PFSK-1 (cell line): ENCODE data around the gene PLAAT5.

ENCODE experiments used
- POLR2AphosphoS5 ChIP-seq: IDR thresholded peaks from 2 replicates; pipeline ENCODE4 v1.6.1; 2012; ENCODE audit warnings: low read depth, mild to moderate bottlenecking, control low read depth, low read length, moderate library complexity
- REST ChIP-seq, 2 experiments: IDR thresholded peaks; 2 replicates each; pipeline versions ENCODE4 v1.6.1 to v1.8.0; 2011 to 2012; ENCODE audit warnings: low read depth in 2 of 2, low read length in 2 of 2, control low read depth in 1 of 2, inconsistent platforms in 1 of 2, mild to moderate bottlenecking in 1 of 2, moderate library complexity in 1 of 2; ENCODE audit not compliant: insufficient read depth in 1 of 2
- SIN3A ChIP-seq: IDR thresholded peaks from 2 replicates; pipeline ENCODE4 v1.6.1; 2012; ENCODE audit warnings: mild to moderate bottlenecking, low read length, moderate library complexity, borderline replicate concordance; ENCODE audit not compliant: insufficient read depth
- TAF1 ChIP-seq: IDR thresholded peaks from 2 replicates; pipeline ENCODE4 v1.6.1; 2012; ENCODE audit warnings: low read length, control low read depth, borderline replicate concordance; ENCODE audit not compliant: insufficient read depth

DNA sequence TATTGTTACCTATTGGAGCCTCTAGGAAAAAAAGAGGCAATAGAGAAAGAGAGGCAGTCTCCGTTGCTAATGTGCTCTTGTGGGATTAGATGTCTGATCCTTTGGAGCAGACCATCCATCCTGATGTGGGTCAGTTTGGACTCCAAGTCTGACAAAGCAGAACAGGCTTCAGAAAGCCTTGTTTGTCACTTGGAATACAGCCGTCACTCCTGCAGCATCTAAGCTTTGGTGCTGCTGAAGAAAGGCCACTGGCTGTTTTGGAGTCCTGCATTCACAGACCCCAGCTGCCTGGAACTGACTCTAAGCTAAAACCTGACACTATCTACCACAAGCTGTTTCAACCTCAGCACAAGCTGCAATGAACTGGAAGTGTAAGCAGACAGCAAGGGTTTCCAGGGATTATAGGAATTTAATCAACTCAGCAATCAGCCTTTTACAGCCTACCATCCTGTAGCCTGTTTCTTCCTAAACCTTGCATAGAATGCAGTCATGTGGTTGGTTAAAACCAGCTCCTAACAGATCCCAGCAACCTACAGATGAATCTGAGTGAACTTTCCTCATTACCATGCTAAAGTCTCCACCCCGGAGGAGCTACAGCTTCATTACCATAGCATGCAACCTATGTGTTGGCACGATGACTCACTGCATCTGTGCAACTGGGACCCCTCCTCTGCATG is 42.0 kb upstream of the PLAAT5 start:
- TF ChIP-seq REST (IDR thresholded peaks at IDR 0.05; ENCODE audit: insufficient read depth in 1 of 2, low read depth in 2 of 2, low read length in 2 of 2) = no peak
- no peak for TF ChIP-seq POLR2AphosphoS5
- TF ChIP-seq TAF1 = no peak
- no peak for TF ChIP-seq SIN3A
